ENCODE measurements around the gene KCNK4.

- TF ChIP-seq CTCF (IDR thresholded peaks at IDR 0.05; ENCODE audit: low read depth, low read length, missing input control), result peak; percentile 76
- TF ChIP-seq REST (IDR thresholded peaks at IDR 0.05), result no peak
- TF ChIP-seq GABPA (IDR thresholded peaks at IDR 0.05 in 1 of 2, conservative IDR thresholded peaks at IDR 0.05 in 1 of 2), result no peak
- no peak for TF ChIP-seq TAF1 (conservative IDR thresholded peaks at IDR 0.05)
- no peak for TF ChIP-seq YY1 (IDR thresholded peaks at IDR 0.05)
- no peak for TF ChIP-seq MAX (IDR thresholded peaks at IDR 0.05)
- TF ChIP-seq RAD21 (IDR thresholded peaks at IDR 0.05), result peak in 1 of 2 donors; percentile 38
- TF ChIP-seq ATF3 (IDR thresholded peaks at IDR 0.05), result no peak
- no peak for TF ChIP-seq JUND (IDR thresholded peaks at IDR 0.05)
- TF ChIP-seq FOXA1 (IDR thresholded peaks at IDR 0.05), result no peak
Measured at GRCh38 chr11:64251016-64251752, 39.9 kb upstream of the KCNK4 start, which contains the start of gene PLCB3.

Data from liver (tissue), 3 donors.